ENCODE data around the gene CYSRT1. TPM values are rescaled to one million over a fixed set of nuclear protein-coding genes. Genes with fewer than 3 reads are reported as not detected.
"Not testable (repeated sequence)": the region's sequence is repeated elsewhere in the genome, so short reads cannot be mapped to it uniquely, and the experiment has no call there.

Gene CYSRT1
- total and polyA plus RNA-seq, 2 donors from 2014 or later: 0.94 to 1.3 TPM

- FAIRE-seq: no peak
- H3K4me1 ChIP-seq (ENCODE audit: control insufficient read depth in 2 of 3, insufficient read depth in 2 of 3, low read depth in 1 of 3, low read length in 3 of 3): peaks cover 0 to 16% (median 11%) of the 10 kb centered on the region in 3 donors
- intact Hi-C loops (cut with DNase I): no loop called here
- H3K9ac ChIP-seq (ENCODE audit: low read length in 3 of 3): peak overlapping the region in 2 of 3 donors; percentile 71 to 77
- H3K4me3 ChIP-seq (ENCODE audit: low read length in 3 of 3): peak overlapping the region; percentile 32 to 76 (median 70)
- H3K27me3 ChIP-seq (ENCODE audit: control insufficient read depth, insufficient read depth, low read length): no peaks in the 10 kb centered on the region
- no peak for TF ChIP-seq CTCF (IDR thresholded peaks at IDR 0.05; ENCODE audit: borderline replicate concordance, extremely low read depth, insufficient read depth)
- H3K27ac ChIP-seq (ENCODE audit: low read depth in 2 of 2, low read length in 2 of 2): peak overlapping the region; percentile 78 to 83
- H3K36me3 ChIP-seq (ENCODE audit: control insufficient read depth in 2 of 3, insufficient read depth in 3 of 3, low read length in 3 of 3): peaks cover 2 to 13% (median 6%) of the 10 kb centered on the region in 3 donors
- no peak for DNase-seq
- no peaks in the 10 kb centered on the region for H3K9me3 ChIP-seq (ENCODE audit: control insufficient read depth in 2 of 3, insufficient read depth in 1 of 3, low read length in 3 of 3)
These were observed 17.6 kb downstream of the CYSRT1 start for GRCh38 chr9:137242269-137243203.

- intact Hi-C loops (cut with DNase I); H3K9me3 ChIP-seq (ENCODE audit: control insufficient read depth in 2 of 3, insufficient read depth in 1 of 3, low read length in 3 of 3); DNase-seq; FAIRE-seq; H3K27ac ChIP-seq (ENCODE audit: low read depth in 2 of 2, low read length in 2 of 2); H3K27me3 ChIP-seq (ENCODE audit: control insufficient read depth, insufficient read depth, low read length): not testable (repeated sequence)
- peak overlapping the region in 1 of 3 donors; percentile 3 for H3K9ac ChIP-seq (ENCODE audit: low read length in 3 of 3)
- H3K36me3 ChIP-seq (ENCODE audit: control insufficient read depth in 2 of 3, insufficient read depth in 3 of 3, low read length in 3 of 3): peaks cover 2 to 13% (median 6%) of the 10 kb centered on the region in 3 donors
- H3K4me3 ChIP-seq (ENCODE audit: low read length in 3 of 3): peak overlapping the region in 1 of 3 donors; percentile 76
- peaks cover 0 to 15% (median 11%) of the 10 kb centered on the region in 3 donors for H3K4me1 ChIP-seq (ENCODE audit: control insufficient read depth in 2 of 3, insufficient read depth in 2 of 3, low read depth in 1 of 3, low read length in 3 of 3)
These were observed 18.3 kb downstream of the CYSRT1 start for GRCh38 chr9:137243266-137243625.

- peak overlapping the region in 1 of 3 donors; percentile 3 for H3K9ac ChIP-seq (ENCODE audit: low read length in 3 of 3)
- DNase-seq (no peak), FAIRE-seq (no peak)
- H3K4me3 ChIP-seq (ENCODE audit: low read length in 3 of 3): no peak overlapping the region
- H3K4me1 ChIP-seq (ENCODE audit: control insufficient read depth in 2 of 3, insufficient read depth in 2 of 3, low read depth in 1 of 3, low read length in 3 of 3): peaks cover 0 to 15% (median 11%) of the 10 kb centered on the region in 3 donors
- intact Hi-C loops (cut with DNase I): no loop called here
- no peak overlapping the region for H3K27ac ChIP-seq (ENCODE audit: low read depth in 2 of 2, low read length in 2 of 2)
- H3K9me3 ChIP-seq (ENCODE audit: control insufficient read depth in 2 of 3, insufficient read depth in 1 of 3, low read length in 3 of 3): no peaks in the 10 kb centered on the region
- peaks cover 2 to 13% (median 6%) of the 10 kb centered on the region in 3 donors for H3K36me3 ChIP-seq (ENCODE audit: control insufficient read depth in 2 of 3, insufficient read depth in 3 of 3, low read length in 3 of 3)
- no peak for TF ChIP-seq CTCF (IDR thresholded peaks at IDR 0.05; ENCODE audit: borderline replicate concordance, extremely low read depth, insufficient read depth)
- no peaks in the 10 kb centered on the region for H3K27me3 ChIP-seq (ENCODE audit: control insufficient read depth, insufficient read depth, low read length)
These were observed 18.9 kb downstream of the CYSRT1 start for GRCh38 chr9:137243626-137244485.
